H1 (cell line): ENCODE results near the gene MAPK8IP3. TPM values are rescaled to one million over a fixed set of nuclear protein-coding genes. Genes with fewer than 3 reads are reported as not detected.

Experiments used
- CTCF ChIA-PET: fragments of 300-600 bp; sonication (Branson Sonifier 250); formaldehyde crosslinking; loops from one replicate; lab custom pipeline; 2021; ENCODE audit not compliant: partially characterized antibody; lab: Charles Lee
- POLR2A ChIA-PET: fragments of 300-600 bp; sonication (Branson Sonifier 250); formaldehyde crosslinking; loops from one replicate; lab custom pipeline; 2021; ENCODE audit warnings: inconsistent platforms; ENCODE audit not compliant: partially characterized antibody; lab: Charles Lee
- DNase-seq, 2 experiments: peaks; one replicate each; pipeline versions ENCODE4 v3.0.0 to v3.0.0-alpha.2; 2010 to 2022; ENCODE audit warnings: low spot score in 2 of 2, low read depth in 1 of 2, mixed read lengths in 1 of 2
- FAIRE-seq: peaks from 2 replicates; lab custom pipeline; 2011; peaks lifted over from hg19 to GRCh38; lab: Jason Lieb, UNC
- H2AFZ ChIP-seq: 2 replicates; pipeline ENCODE4 v1.8.1; 2012; ENCODE audit warnings: low read length, inconsistent platforms
- H2AK5ac ChIP-seq: 2 replicates; pipeline ENCODE4 v1.6.1; 2013; ENCODE audit warnings: low read depth, low read length
- H2BK120ac ChIP-seq: replicated peaks from 2 replicates; pipeline ENCODE3; 2013; ENCODE audit warnings: low read depth, low read length, inconsistent platforms
- H2BK12ac ChIP-seq: 2 replicates; pipeline ENCODE4 v1.6.1; 2013; ENCODE audit warnings: low read depth, low read length
- H2BK15ac ChIP-seq: 2 replicates; pipeline ENCODE4 v1.6.1; 2013; ENCODE audit warnings: low read length
- H2BK20ac ChIP-seq: 2 replicates; pipeline ENCODE4 v1.6.1; 2013; ENCODE audit warnings: low read length
- H2BK5ac ChIP-seq: 2 replicates; pipeline ENCODE4 v1.6.1; 2013; ENCODE audit warnings: low read depth, low read length
- H3K14ac ChIP-seq: 2 replicates; pipeline ENCODE4 v1.6.1; 2013; ENCODE audit warnings: inconsistent platforms; ENCODE audit not compliant: insufficient read length
- H3K18ac ChIP-seq: 2 replicates; pipeline ENCODE4 v1.6.1; 2013; ENCODE audit warnings: low read length; ENCODE audit errors: extremely low read depth
- H3K23ac ChIP-seq: 2 replicates; pipeline ENCODE4 v1.6.1; 2013; ENCODE audit warnings: inconsistent platforms; ENCODE audit not compliant: insufficient read length
- H3K23me2 ChIP-seq: 2 replicates; pipeline ENCODE4 v1.6.1; 2013; ENCODE audit warnings: low read depth, low read length
- H3K27ac ChIP-seq: 2 replicates; pipeline ENCODE4 v1.6.1; 2011; ENCODE audit warnings: low read depth, low read length, inconsistent platforms
- H3K27me3 ChIP-seq, 4 experiments: replicated peaks in 1 of 4; 1 replicate in 1 of 4; 2 replicates in 3 of 4; pipeline versions ENCODE4 v1.6.1 to v1.8.1; 2011 to 2013; ENCODE audit warnings: low read length in 3 of 4, mild to moderate bottlenecking in 3 of 4, inconsistent platforms in 2 of 4, mixed read lengths in 2 of 4, moderate library complexity in 1 of 4; ENCODE audit not compliant: control insufficient read depth in 3 of 4, insufficient read depth in 3 of 4; ENCODE audit errors: extremely low read depth in 1 of 4
- H3K36me3 ChIP-seq, 4 experiments: 2 replicates each; pipeline versions ENCODE4 v1.6.1 to v1.8.1; 2011 to 2013; ENCODE audit warnings: mild to moderate bottlenecking in 4 of 4, low read length in 3 of 4, moderate library complexity in 2 of 4, control low read depth in 1 of 4, inconsistent platforms in 1 of 4; ENCODE audit not compliant: insufficient read depth in 4 of 4, control insufficient read depth in 2 of 4
- H3K4ac ChIP-seq: replicated peaks from 2 replicates; pipeline ENCODE3; 2013; ENCODE audit warnings: low read length, low read depth, mixed read lengths, inconsistent platforms; ENCODE audit not compliant: insufficient read length
- H3K4me1 ChIP-seq, 4 experiments: replicated peaks in 1 of 4; 1 replicate in 1 of 4; 2 replicates in 3 of 4; pipeline versions ENCODE4 v1.6.1 to v1.8.1; 2011 to 2013; ENCODE audit warnings: low read length in 3 of 4, inconsistent platforms in 2 of 4, mixed read lengths in 1 of 4; ENCODE audit not compliant: insufficient read depth in 4 of 4, control insufficient read depth in 3 of 4
- H3K4me2 ChIP-seq, 2 experiments: 2 replicates each; pipeline versions ENCODE4 v1.6.1 to v1.8.1; 2011 to 2013; ENCODE audit warnings: low read depth in 2 of 2, low read length in 2 of 2, control low read depth in 1 of 2, inconsistent platforms in 1 of 2, mild to moderate bottlenecking in 1 of 2; ENCODE audit not compliant: insufficient read depth in 1 of 2
- H3K4me3 ChIP-seq, 4 experiments: fragments of 200-600, 300-600 bp in 1 of 4; sonication (generic), shearing (Covaris generic), sonication (Bioruptor Twin) in 1 of 4; 2 replicates each; pipeline versions ENCODE4 v1.5.1 to v1.8.1; 2011 to 2016; ENCODE audit warnings: low read length in 4 of 4, low read depth in 3 of 4, control low read depth in 2 of 4, inconsistent platforms in 2 of 4, mild to moderate bottlenecking in 2 of 4, mixed read lengths in 1 of 4, moderate library complexity in 1 of 4; ENCODE audit not compliant: insufficient read depth in 2 of 4; ENCODE audit errors: extremely low read depth in 1 of 4
- H3K56ac ChIP-seq: replicated peaks from 2 replicates; pipeline ENCODE3; 2013; ENCODE audit warnings: low read depth, mild to moderate bottlenecking, mixed read lengths, low read length, inconsistent platforms; ENCODE audit not compliant: insufficient read length
- H3K79me1 ChIP-seq: 2 replicates; pipeline ENCODE4 v1.6.1; 2013; ENCODE audit warnings: low read depth, low read length, control low read depth
- H3K79me2 ChIP-seq, 2 experiments: 2 replicates each; pipeline versions ENCODE4 v1.6.1 to v1.8.1; 2012 to 2013; ENCODE audit warnings: low read length in 2 of 2, mild to moderate bottlenecking in 2 of 2, inconsistent platforms in 1 of 2; ENCODE audit not compliant: insufficient read depth in 2 of 2, control insufficient read depth in 1 of 2
- H3K9ac ChIP-seq, 4 experiments: replicated peaks in 1 of 4; 1 replicate in 1 of 4; 2 replicates in 3 of 4; pipeline versions ENCODE4 v1.6.1 to v1.8.1; 2011 to 2013; ENCODE audit warnings: low read depth in 3 of 4, low read length in 3 of 4, control low read depth in 2 of 4, mild to moderate bottlenecking in 2 of 4, moderate library complexity in 2 of 4, inconsistent platforms in 1 of 4; ENCODE audit errors: extremely low read depth in 1 of 4
- H3K9me3 ChIP-seq, 2 experiments: 2 replicates each; pipeline versions ENCODE4 v1.6.1 to v1.8.1; 2012 to 2013; ENCODE audit warnings: mild to moderate bottlenecking in 2 of 2, moderate library complexity in 2 of 2, control low read depth in 1 of 2, inconsistent platforms in 1 of 2, low read depth in 1 of 2, low read length in 1 of 2, mixed read lengths in 1 of 2; ENCODE audit not compliant: insufficient read depth in 2 of 2
- H4K20me1 ChIP-seq, 2 experiments: replicated peaks in 1 of 2; 2 replicates each; pipeline versions ENCODE3 to v1.8.1; 2011 to 2013; ENCODE audit warnings: inconsistent platforms in 2 of 2, low read length in 2 of 2, mild to moderate bottlenecking in 1 of 2; ENCODE audit not compliant: insufficient read depth in 2 of 2, control insufficient read depth in 1 of 2
- H4K5ac ChIP-seq: 2 replicates; pipeline ENCODE4 v1.6.1; 2013; ENCODE audit warnings: low read length, low read depth, mixed read lengths, inconsistent platforms; ENCODE audit not compliant: insufficient read length
- H4K8ac ChIP-seq: 2 replicates; pipeline ENCODE4 v1.8.0; 2013; ENCODE audit warnings: mild to moderate bottlenecking, moderate library complexity, low read length, inconsistent platforms; ENCODE audit not compliant: insufficient read depth; ENCODE audit errors: extremely low read depth
- H4K91ac ChIP-seq: replicated peaks from 2 replicates; pipeline ENCODE3; 2013; ENCODE audit warnings: low read length, mixed read lengths, inconsistent platforms; ENCODE audit not compliant: insufficient read length
- ASH2L ChIP-seq: fragments of 200-600, 300-600 bp; sonication (generic); IDR thresholded peaks from one replicate; pipeline ENCODE4 v1.7.1; 2017; ENCODE audit warnings: low read length
- JUND ChIP-seq: IDR thresholded peaks from 2 replicates; pipeline ENCODE4 v1.6.1; 2011; ENCODE audit warnings: mild to moderate bottlenecking, improper control_type of control experiment, low read length
- KDM5A ChIP-seq: fragments of 200-600 bp; IDR thresholded peaks from 2 replicates; pipeline ENCODE4 v1.7.1; 2012; ENCODE audit warnings: mild to moderate bottlenecking, low read length, inconsistent platforms, mixed read lengths
- POLR2A ChIP-seq, 2 experiments: IDR thresholded peaks; 1 replicate in 1 of 2; 2 replicates in 1 of 2; pipeline ENCODE4 v1.6.1; 2011; ENCODE audit warnings: low read depth in 2 of 2, low read length in 2 of 2, mild to moderate bottlenecking in 2 of 2; ENCODE audit errors: control extremely low read depth in 1 of 2
- POU5F1 ChIP-seq: IDR thresholded peaks from 2 replicates; pipeline ENCODE4 v1.6.1; 2011; ENCODE audit warnings: low read depth, mild to moderate bottlenecking, low read length, moderate library complexity
- SAP30 ChIP-seq: fragments of 300-600 bp; sonication (generic); IDR thresholded peaks from 2 replicates; pipeline ENCODE4 v1.7.1; 2012; ENCODE audit warnings: low read length, moderate library complexity, mild to moderate bottlenecking, inconsistent platforms; ENCODE audit not compliant: insufficient read depth, insufficient replicate concordance
- SIX5 ChIP-seq: IDR thresholded peaks from 2 replicates; pipeline ENCODE4 v1.6.1; 2011; ENCODE audit warnings: mild to moderate bottlenecking, low read depth, low read length
- SP2 ChIP-seq: IDR thresholded peaks from 2 replicates; pipeline ENCODE4 v1.6.1; 2012; ENCODE audit warnings: mild to moderate bottlenecking, low read length, inconsistent platforms
- TAF1 ChIP-seq: IDR thresholded peaks from 2 replicates; pipeline ENCODE4 v1.6.1; 2011; ENCODE audit warnings: mild to moderate bottlenecking, low read depth, low read length
- WGBS, 2 experiments: shearing (Covaris generic) in 1 of 2; methylation state at CpG; one replicate each; pipeline versions ENCODE4 v1.1.6 to v1.1.7; 2013 to 2015; ENCODE audit warnings: low lambda C conversion rate in 2 of 2, mixed read lengths in 2 of 2, inconsistent platforms in 1 of 2, low coverage in 1 of 2, missing lambda C conversion rate in 1 of 2; ENCODE audit not compliant: insufficient replicate concordance in 2 of 2, insufficient coverage in 1 of 2, insufficient read length in 1 of 2; ENCODE audit errors: extremely low coverage in 1 of 2, missing lambda C conversion rate in 1 of 2; 5-methylcytosine and 5-hydroxymethylcytosine counted together
- polyA plus RNA-seq, 7 experiments: library from polyadenylated mRNA; depleted of rRNA in 3 of 7; stranded (reverse) in 5 of 7; unstranded in 2 of 7; fragments of >200 nt in 5 of 7; fragments of 200-250 nt in 2 of 7; gene quantifications; 1 replicate in 5 of 7; 2 replicates in 1 of 7; 4 replicates in 1 of 7; pipeline versions ENCODE4 v1.2.1 to v1.2.3, GENCODE V29; 2011 to 2013; ENCODE audit warnings: missing spikeins in 2 of 7, mixed read lengths in 2 of 7
- total RNA-seq: library from RNA; stranded (reverse); fragmentation: NEBNext Ultra II Directional; extraction: Animal tissue kit (Norgen Biotek cat#: 25700); gene quantifications from 2 replicates; pipeline ENCODE4 v1.2.1, GENCODE V29; 2021
- TF ChIP-seq, protein P1 (sequence below): IDR thresholded peaks from 2 replicates; pipeline ENCODE4 v1.6.1; 2012; ENCODE audit warnings: inconsistent platforms

The MAPK8IP3 gene
- total and polyA plus RNA-seq, 2 of the 8 experiments (the other 6 are each of a cell fraction or from before 2014, with no cell fraction given), result 16.9 to 43.4 TPM

DNA sequence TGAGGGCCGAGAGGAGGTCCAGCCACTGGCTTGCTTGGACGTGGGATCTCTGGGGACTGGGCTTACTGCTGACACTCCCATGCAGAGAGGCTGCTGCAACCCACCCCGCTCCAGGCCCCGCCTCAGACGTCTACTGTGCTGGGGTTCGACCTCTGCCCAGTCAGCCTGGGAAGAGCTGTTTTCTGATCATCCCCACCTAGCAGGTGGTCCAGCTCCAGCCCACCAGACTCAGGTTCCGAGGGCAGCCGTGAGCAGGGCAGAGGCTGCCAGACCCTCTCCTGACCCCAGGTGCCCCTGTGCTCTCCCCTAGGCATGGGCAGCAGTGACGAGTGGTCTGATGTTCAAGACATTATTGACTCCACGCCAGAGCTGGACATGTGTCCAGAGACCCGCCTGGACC lies 41.9 kb downstream of the MAPK8IP3 start:
- Histone ChIP-seq H2BK12ac (no peak overlapping the region), H4K5ac (no peak overlapping the region), H3K14ac (no peak overlapping the region), H3K27ac (no peak overlapping the region), H2BK20ac (no peak overlapping the region), H3K4me3 (no peak overlapping the region), H4K8ac (no peak overlapping the region), H3K4ac (no peak overlapping the region), H2BK5ac (no peak overlapping the region), H3K9me3 (no peaks in the 10 kb centered on the region), H2BK15ac (no peak overlapping the region), H3K23ac (no peak overlapping the region), H3K4me2 (no peak overlapping the region), H3K27me3 (no peaks in the 10 kb centered on the region), H4K20me1 (peaks cover 0 to 4% of the 10 kb centered on the region in 2 experiments), H3K23me2 (no peaks in the 10 kb centered on the region), H3K4me1 (no peaks in the 10 kb centered on the region), H4K91ac (no peak overlapping the region), H3K9ac (no peak overlapping the region), H2AFZ (no peak overlapping the region), H3K79me1 (no peaks in the 10 kb centered on the region), H3K36me3 (peaks cover 0 to 20% (median 2%) of the 10 kb centered on the region in 4 experiments; a peak in 4 of 8 replicates), H2BK120ac (no peak overlapping the region), H3K79me2 (no peaks in the 10 kb centered on the region), H3K18ac (no peak overlapping the region), H2AK5ac (no peak overlapping the region), H3K56ac (no peak overlapping the region)
- FAIRE-seq (no peak), DNase-seq (no peak)
- 95% methylated on average over 9 of the region's 11 CpGs; no CpG with 5 or more reads in 1 of the 2 experiments for WGBS, 2 experiments
- ChIA-PET CTCF (interaction anchor here (0.7 to 1.3 kb wide), 2 partner anchors 15 to 22 kb away, joined by 3 read pairs; no protein-coding TSS in a partner anchor), POLR2A (interaction anchor here (0.6 to 5.5 kb wide), 5 partner anchors 10 to 129 kb away, joined by 3 to 18 read pairs (median 3); partner anchors contain the start of genes MAPK8IP3 and NME3)
- TF ChIP-seq ASH2L (no peak), TAF1 (no peak), KDM5A (no peak), SIX5 (no peak), SP2 (no peak), POU5F1 (no peak), POLR2A (IDR thresholded peaks at IDR 0.05; ENCODE audit: control extremely low read depth in 1 of 2, low read depth in 2 of 2, low read length in 2 of 2) (no peak), JUND (no peak), SAP30 (no peak)
- TF ChIP-seq, protein P1, sequence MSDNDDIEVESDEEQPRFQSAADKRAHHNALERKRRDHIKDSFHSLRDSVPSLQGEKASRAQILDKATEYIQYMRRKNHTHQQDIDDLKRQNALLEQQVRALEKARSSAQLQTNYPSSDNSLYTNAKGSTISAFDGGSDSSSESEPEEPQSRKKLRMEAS, result no peak
